SK-N-SH (cell line): ENCODE data around the gene STIP1. TPM values are rescaled to one million over a fixed set of nuclear protein-coding genes. Genes with fewer than 3 reads are reported as not detected.

ENCODE experiments used
- CTCF ChIA-PET: fragments of 300-600, 350-600 bp; formaldehyde crosslinking; extraction: SDS; loops from one replicate; lab custom pipeline; 2021; lab: Yijun Ruan, JAX
- POLR2A ChIA-PET: fragments of 350-600 bp; sonication (Branson Sonifier 250); formaldehyde crosslinking; extraction: SDS; loops from one replicate; lab custom pipeline; 2020; ENCODE audit warnings: antibody characterized with exemption, inconsistent platforms; lab: Yijun Ruan, JAX
- DNase-seq: peaks from one replicate; pipeline ENCODE4 v3.0.0; 2012
- H2AFZ ChIP-seq: fragments of 200-600 bp; sonication (generic); 2 replicates; pipeline ENCODE4 v1.8.1; 2016; ENCODE audit warnings: antibody characterized with exemption, mild to moderate bottlenecking, low read depth
- H3F3A ChIP-seq: fragments of 200-600 bp; sonication (generic); replicated peaks from 2 replicates; pipeline ENCODE3; 2016; ENCODE audit warnings: antibody characterized with exemption, mild to moderate bottlenecking; ENCODE audit not compliant: insufficient read depth
- H3K27ac ChIP-seq, 2 experiments: fragments of 200-500 bp in 1 of 2; fragments of 200-600 bp in 1 of 2; sonication (Bioruptor generic) in 1 of 2; sonication (generic), shearing (Covaris generic) in 1 of 2; 2 replicates each; pipeline versions ENCODE4 v1.5.1 to v1.6.1; 2014 to 2016; ENCODE audit warnings: low read depth in 2 of 2, inconsistent platforms in 1 of 2, low read length in 1 of 2, mild to moderate bottlenecking in 1 of 2, mixed read lengths in 1 of 2
- H3K27me3 ChIP-seq: fragments of 200-600 bp; sonication (generic), shearing (Covaris generic); 2 replicates; pipeline ENCODE4 v1.6.1; 2016; ENCODE audit warnings: mixed run types; ENCODE audit not compliant: insufficient read depth
- H3K36me3 ChIP-seq, 2 experiments: fragments of 200-500 bp in 1 of 2; fragments of 200-600 bp in 1 of 2; sonication (Bioruptor generic) in 1 of 2; sonication (generic) in 1 of 2; replicated peaks in 1 of 2; 2 replicates each; pipeline versions ENCODE3 to v1.5.1; 2014 to 2016; ENCODE audit warnings: low read length in 1 of 2, mild to moderate bottlenecking in 1 of 2; ENCODE audit not compliant: insufficient read depth in 2 of 2, control insufficient read depth in 1 of 2
- H3K4me1 ChIP-seq, 2 experiments: fragments of 200-500 bp in 1 of 2; fragments of 200-600 bp in 1 of 2; sonication (Bioruptor generic) in 1 of 2; sonication (generic), shearing (Covaris generic) in 1 of 2; 2 replicates each; pipeline versions ENCODE4 v1.5.1 to v1.6.1; 2014 to 2016; ENCODE audit warnings: low read depth in 1 of 2, low read length in 1 of 2, mixed run types in 1 of 2; ENCODE audit not compliant: insufficient read depth in 2 of 2, control insufficient read depth in 1 of 2
- H3K4me2 ChIP-seq: fragments of 200-600 bp; sonication (generic), shearing (Covaris generic); 2 replicates; pipeline ENCODE4 v1.6.1; 2017; ENCODE audit warnings: mixed run types
- H3K4me3 ChIP-seq, 2 experiments: fragments of 200-500 bp in 1 of 2; fragments of 200-600 bp in 1 of 2; sonication (Bioruptor generic) in 1 of 2; sonication (generic), shearing (Covaris generic) in 1 of 2; 2 replicates each; pipeline versions ENCODE4 v1.5.1 to v1.8.1; 2014 to 2016; ENCODE audit warnings: low read depth in 2 of 2, inconsistent platforms in 1 of 2, low read length in 1 of 2, mild to moderate bottlenecking in 1 of 2, mixed read lengths in 1 of 2, moderate library complexity in 1 of 2
- H3K79me2 ChIP-seq: fragments of 200-600 bp; sonication (generic); 2 replicates; pipeline ENCODE4 v1.8.1; 2017; ENCODE audit warnings: mild to moderate bottlenecking; ENCODE audit not compliant: insufficient read depth
- H3K9ac ChIP-seq: fragments of 200-600 bp; sonication (generic); 2 replicates; pipeline ENCODE4 v1.6.1; 2017; ENCODE audit warnings: mixed run types
- H3K9me2 ChIP-seq: fragments of 200-600 bp; sonication (generic); 2 replicates; pipeline ENCODE4 v1.6.1; 2017; ENCODE audit warnings: mixed run types
- H3K9me3 ChIP-seq: fragments of 200-600 bp; sonication (generic); 2 replicates; pipeline ENCODE4 v1.6.1; 2017; ENCODE audit warnings: mixed run types, mild to moderate bottlenecking, moderate library complexity
- H4K20me1 ChIP-seq: fragments of 200-600 bp; sonication (generic); 2 replicates; pipeline ENCODE4 v1.6.1; 2017; ENCODE audit warnings: mild to moderate bottlenecking, mixed run types; ENCODE audit not compliant: insufficient read depth
- CHD2 ChIP-seq: fragments of 150-350 bp; IDR thresholded peaks from 2 replicates; pipeline ENCODE4 v1.6.1; 2018; ENCODE audit warnings: low read length; ENCODE audit not compliant: partially characterized antibody
- EP300 ChIP-seq, 2 experiments: IDR thresholded peaks; 2 replicates each; pipeline versions ENCODE4 v1.4.0 to v1.6.1; 2012; ENCODE audit warnings: borderline replicate concordance in 1 of 2, low read depth in 1 of 2, low read length in 1 of 2
- EZH2phosphoT487 ChIP-seq: fragments of 200-600 bp; sonication (generic); IDR thresholded peaks from 2 replicates; pipeline ENCODE4 v1.6.1; 2017; ENCODE audit warnings: low read depth, mixed run types, mild to moderate bottlenecking, antibody characterized with exemption, moderate library complexity, borderline replicate concordance
- GABPA ChIP-seq: IDR thresholded peaks from 2 replicates; pipeline ENCODE4 v1.4.0; 2012; ENCODE audit warnings: low read depth, mild to moderate bottlenecking
- IRF3 ChIP-seq: fragments of 150-350 bp; IDR thresholded peaks from 2 replicates; pipeline ENCODE4 v1.6.1; 2016; ENCODE audit warnings: mild to moderate bottlenecking, low read depth, low read length
- MEF2A ChIP-seq: IDR thresholded peaks from 2 replicates; pipeline ENCODE4 v1.4.0; 2012; ENCODE audit warnings: low read depth, borderline replicate concordance
- NFIC ChIP-seq: IDR thresholded peaks from 2 replicates; pipeline ENCODE4 v1.4.0; 2012; ENCODE audit warnings: borderline replicate concordance
- NRF1 ChIP-seq: IDR thresholded peaks from 2 replicates; pipeline ENCODE4 v1.6.1; 2012; ENCODE audit warnings: low read depth, mild to moderate bottlenecking, low read length
- RCOR1 ChIP-seq: fragments of 150-350 bp; IDR thresholded peaks from 2 replicates; pipeline ENCODE4 v1.6.1; 2017; ENCODE audit warnings: antibody characterized with exemption, low read length
- REST ChIP-seq: IDR thresholded peaks from 2 replicates; pipeline ENCODE4 v1.6.1; 2012; ENCODE audit warnings: mild to moderate bottlenecking, low read depth, low read length, moderate library complexity
- RFX5 ChIP-seq: IDR thresholded peaks from 2 replicates; pipeline ENCODE4 v1.6.1; 2012; ENCODE audit warnings: mild to moderate bottlenecking, improper control_type of control experiment, low read length
- SIN3A ChIP-seq: IDR thresholded peaks from 2 replicates; pipeline ENCODE4 v1.6.1; 2012; ENCODE audit warnings: low read depth, mild to moderate bottlenecking, low read length, moderate library complexity, borderline replicate concordance
- TEAD4 ChIP-seq: IDR thresholded peaks from 2 replicates; pipeline ENCODE4 v1.4.0; 2012; ENCODE audit warnings: mild to moderate bottlenecking, borderline replicate concordance; ENCODE audit not compliant: insufficient read depth
- USF1 ChIP-seq: IDR thresholded peaks from 2 replicates; pipeline ENCODE4 v1.4.0; 2012; ENCODE audit warnings: low read depth, borderline replicate concordance
- YY1 ChIP-seq: IDR thresholded peaks from 2 replicates; pipeline ENCODE4 v1.4.0; 2012; ENCODE audit warnings: low read depth, mild to moderate bottlenecking
- ZBTB33 ChIP-seq: IDR thresholded peaks from 2 replicates; pipeline ENCODE4 v1.4.0; 2012; ENCODE audit warnings: low read depth, borderline replicate concordance
- WGBS: methylation state at CpG from one replicate; pipeline ENCODE4 v1.1.6; 2017; ENCODE audit warnings: low lambda C conversion rate; 5-methylcytosine and 5-hydroxymethylcytosine counted together
- polyA plus RNA-seq, 3 experiments: library from polyadenylated mRNA; depleted of rRNA; stranded (reverse); fragments of >200 nt; gene quantifications; 2 replicates each; pipeline ENCODE4 v1.2.3, GENCODE V29; 2012
- TF ChIP-seq, protein P1 (sequence below): IDR thresholded peaks from 2 replicates; pipeline ENCODE4; 2012

The STIP1 gene
- polyA plus RNA-seq, 1 of the 3 experiments (the other 2 are of a cell fraction): 163 TPM

DNA sequence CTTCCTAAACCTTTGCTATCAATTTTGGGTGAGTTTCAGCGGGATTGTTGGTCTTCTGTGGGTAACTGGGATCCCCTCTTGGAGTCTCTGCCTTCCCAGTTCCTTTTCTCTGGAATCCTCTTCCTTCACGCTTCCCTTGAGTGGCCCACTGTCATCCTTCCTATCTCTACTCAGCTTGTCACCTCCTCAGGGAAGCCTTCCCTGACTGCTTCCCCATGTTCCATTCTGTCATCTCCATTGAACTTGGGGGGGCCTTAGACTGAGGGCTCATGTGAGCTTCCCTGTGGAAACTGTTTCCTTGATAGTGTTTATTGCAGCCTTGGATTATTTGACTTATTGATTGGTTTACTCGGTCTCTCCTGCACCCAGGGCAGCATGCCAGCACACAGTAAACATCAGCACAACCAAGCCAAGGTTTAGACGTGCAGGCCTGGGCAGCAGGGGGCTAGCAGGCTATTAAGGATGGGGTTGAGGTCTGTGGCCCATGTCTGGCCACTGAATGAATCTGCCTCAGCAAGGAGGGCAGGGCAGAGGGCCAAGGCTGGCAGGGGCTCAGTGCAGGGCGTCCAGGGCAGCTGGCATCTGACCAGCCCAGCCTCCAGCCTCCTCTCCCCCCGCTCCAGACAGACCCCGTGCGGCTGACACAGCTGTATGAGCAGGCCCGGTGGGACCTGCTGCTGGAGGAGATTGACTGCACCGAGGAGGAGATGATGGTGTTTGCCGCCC lies 32.8 kb downstream of the STIP1 start:
- H4K20me1 ChIP-seq: no peaks in the 10 kb centered on the region
- peak overlapping the region in 1 of 2 experiments; percentile 51; a peak in 1 of 4 replicates for H3K27ac ChIP-seq
- peak; percentile 68 for DNase-seq
- H2AFZ ChIP-seq: no peak overlapping the region
- peaks cover 5% of the 10 kb centered on the region for H3F3A ChIP-seq
- no peak overlapping the region for H3K9ac ChIP-seq
- H3K4me2 ChIP-seq: no peak overlapping the region
- H3K9me3 ChIP-seq: no peaks in the 10 kb centered on the region
- CTCF ChIA-PET: interaction anchor here (1.1 to 5.7 kb wide), 3 partner anchors 13 to 136 kb away, joined by 3 to 50 read pairs (median 4); partner anchors contain the start of gene FERMT3
- H3K4me1 ChIP-seq: peaks cover 3 to 13% of the 10 kb centered on the region in 2 experiments; a peak in 1 of 4 replicates
- H3K79me2 ChIP-seq: no peaks in the 10 kb centered on the region
- POLR2A ChIA-PET: interaction anchor here (0.6 to 1.7 kb wide), 5 partner anchors 8 to 1328 kb away, joined by 3 to 5 read pairs (median 3); partner anchors contain the start of genes NUDT22 and STIP1
- H3K36me3 ChIP-seq: peaks cover 0 to 7% of the 10 kb centered on the region in 2 experiments
- 61% methylated on average over 4 of the region's 11 CpGs for WGBS
- H3K9me2 ChIP-seq: no peaks in the 10 kb centered on the region
- H3K27me3 ChIP-seq: no peaks in the 10 kb centered on the region
- TF ChIP-seq NRF1 (no peak), NFIC (no peak), EP300 (IDR thresholded peaks at IDR 0.05; ENCODE audit: borderline replicate concordance in 1 of 2, low read depth in 1 of 2, low read length in 1 of 2) (no peak), CHD2 (no peak), TEAD4 (no peak), RCOR1 (no peak), SIN3A (no peak), YY1 (no peak), GABPA (no peak), MEF2A (no peak), EZH2phosphoT487 (no peak), RFX5 (no peak), ZBTB33 (no peak), REST (no peak), IRF3 (no peak), USF1 (no peak)
- TF ChIP-seq, protein P1, sequence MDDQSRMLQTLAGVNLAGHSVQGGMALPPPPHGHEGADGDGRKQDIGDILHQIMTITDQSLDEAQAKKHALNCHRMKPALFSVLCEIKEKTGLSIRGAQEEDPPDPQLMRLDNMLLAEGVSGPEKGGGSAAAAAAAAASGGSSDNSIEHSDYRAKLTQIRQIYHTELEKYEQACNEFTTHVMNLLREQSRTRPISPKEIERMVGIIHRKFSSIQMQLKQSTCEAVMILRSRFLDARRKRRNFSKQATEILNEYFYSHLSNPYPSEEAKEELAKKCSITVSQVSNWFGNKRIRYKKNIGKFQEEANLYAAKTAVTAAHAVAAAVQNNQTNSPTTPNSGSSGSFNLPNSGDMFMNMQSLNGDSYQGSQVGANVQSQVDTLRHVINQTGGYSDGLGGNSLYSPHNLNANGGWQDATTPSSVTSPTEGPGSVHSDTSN: no peak
- H3K4me3 ChIP-seq: no peak overlapping the region
